Activated CD4-positive, alpha-beta memory T cell treated with anti-CD3 and anti-CD28 coated beads, Interleukin-2, amount 10 ng/mL, durations not matched to agents 7 days and 5 days (primary cell): ENCODE measurements around the gene OR8B8. TPM values are rescaled to one million over a fixed set of nuclear protein-coding genes. Genes with fewer than 3 reads are reported as not detected.
A peak's percentile ranks its signal among the peaks of the same experiment; 100 is the strongest.

Experiments used
- CTCF ChIA-PET: fragments of 350-600 bp; sonication (Branson Sonifier 250); formaldehyde crosslinking; loops from one replicate; lab custom pipeline; 2021; ENCODE audit warnings: antibody characterized with exemption, inconsistent platforms; lab: Charles Lee
- POLR2A ChIA-PET: fragments of 350-600 bp; sonication (Branson Sonifier 250); formaldehyde crosslinking; loops from one replicate; lab custom pipeline; 2021; ENCODE audit warnings: antibody characterized with exemption; lab: Charles Lee
- DNase-seq: peaks from one replicate; pipeline ENCODE4 v3.0.0-alpha.2; 2020
- H3K27ac Mint-ChIP-seq: one replicate; pipeline ENCODE4 v1.8.0; 2021; ENCODE audit warnings: mild to moderate bottlenecking, mixed read lengths
- H3K27me3 Mint-ChIP-seq: one replicate; pipeline ENCODE4 v1.8.0; 2021; ENCODE audit warnings: mixed read lengths
- H3K36me3 Mint-ChIP-seq: one replicate; pipeline ENCODE4 v1.8.0; 2021; ENCODE audit warnings: low read depth, mixed read lengths
- H3K4me1 Mint-ChIP-seq: one replicate; pipeline ENCODE4 v1.8.0; 2021; ENCODE audit warnings: mixed read lengths
- H3K4me3 Mint-ChIP-seq: one replicate; pipeline ENCODE4 v1.8.0; 2021; ENCODE audit warnings: mild to moderate bottlenecking, mixed read lengths
- H3K9me3 Mint-ChIP-seq: one replicate; pipeline ENCODE4 v1.8.0; 2021; ENCODE audit warnings: mixed read lengths
- total RNA-seq, 2 experiments: library from RNA; stranded (reverse); gene quantifications; one replicate each; pipeline ENCODE4 v1.2.3, GENCODE V29; 2021

Gene OR8B8
- total RNA-seq = not detected

- ChIA-PET POLR2A (no interaction called here), CTCF (no interaction called here)
- no peaks in the 10 kb centered on the region for H3K9me3 Mint-ChIP-seq
- H3K27ac Mint-ChIP-seq = no peak within 1 kb of the TSS
- H3K36me3 Mint-ChIP-seq = no peaks in the 10 kb centered on the region
- no peaks in the 10 kb centered on the region for H3K4me1 Mint-ChIP-seq
- DNase-seq = no peak
- H3K4me3 Mint-ChIP-seq = no peak within 1 kb of the TSS
- H3K27me3 Mint-ChIP-seq = no peaks in the 10 kb centered on the region
Observed at GRCh38 chr11:124445646-124446150, at the start of gene OR8B8. Gene OR8B8 (minus strand): TSS chr11:124445696. CDS start chr11:124441085, 4,611 bp downstream.

- POLR2A ChIA-PET = no interaction called here
- Mint-ChIP-seq H3K4me1 (no peaks in the 10 kb centered on the region), H3K9me3 (peaks cover 4% of the 10 kb centered on the region), H3K27ac (no peak overlapping the region), H3K4me3 (no peak overlapping the region), H3K36me3 (no peaks in the 10 kb centered on the region), H3K27me3 (no peaks in the 10 kb centered on the region)
- no peak for DNase-seq
- CTCF ChIA-PET = interaction anchor here (0.6 kb wide), 1 partner anchor 862 kb away, joined by 5 read pairs; no protein-coding TSS in a partner anchor
Observed at GRCh38 chr11:124493016-124493655, 47.6 kb upstream of the OR8B8 start.

- peaks cover 3% of the 10 kb centered on the region for H3K27me3 Mint-ChIP-seq
- no peaks in the 10 kb centered on the region for H3K36me3 Mint-ChIP-seq
- H3K4me1 Mint-ChIP-seq = peaks cover 9% of the 10 kb centered on the region
- DNase-seq = no peak
- H3K4me3 Mint-ChIP-seq = no peak overlapping the region
- no peak overlapping the region for H3K27ac Mint-ChIP-seq
- ChIA-PET POLR2A (no interaction called here), CTCF (no interaction called here)
- H3K9me3 Mint-ChIP-seq = no peaks in the 10 kb centered on the region
Observed at GRCh38 chr11:124483422-124483821, 37.9 kb upstream of the OR8B8 start.

GRCh38 chr11:124482362-124483147 is 37.1 kb upstream of the OR8B8 start:
- POLR2A ChIA-PET = no interaction called here
- Mint-ChIP-seq H3K4me3 (no peak overlapping the region), H3K27me3 (peaks cover 3% of the 10 kb centered on the region), H3K36me3 (no peaks in the 10 kb centered on the region), H3K27ac (no peak overlapping the region), H3K9me3 (no peaks in the 10 kb centered on the region), H3K4me1 (peaks cover 9% of the 10 kb centered on the region)
- DNase-seq = no peak
- CTCF ChIA-PET = no interaction called here

- POLR2A ChIA-PET = no interaction called here
- H3K27ac Mint-ChIP-seq = no peak overlapping the region
- peak overlapping the region; percentile 18 for H3K4me3 Mint-ChIP-seq
- peaks cover 3% of the 10 kb centered on the region for H3K27me3 Mint-ChIP-seq
- H3K9me3 Mint-ChIP-seq = no peaks in the 10 kb centered on the region
- CTCF ChIA-PET = no interaction called here
- H3K36me3 Mint-ChIP-seq = no peaks in the 10 kb centered on the region
- no peak for DNase-seq
- peaks cover 9% of the 10 kb centered on the region for H3K4me1 Mint-ChIP-seq
Observed at GRCh38 chr11:124481365-124482323, 36.1 kb upstream of the OR8B8 start.

GRCh38 chr11:124479561-124479960 is 34.1 kb upstream of the OR8B8 start:
- H3K27ac Mint-ChIP-seq = no peak overlapping the region
- H3K4me1 Mint-ChIP-seq = peaks cover 9% of the 10 kb centered on the region
- CTCF ChIA-PET = no interaction called here
- no peaks in the 10 kb centered on the region for H3K9me3 Mint-ChIP-seq
- DNase-seq = no peak
- POLR2A ChIA-PET = no interaction called here
- H3K4me3 Mint-ChIP-seq = no peak overlapping the region
- peaks cover 3% of the 10 kb centered on the region for H3K27me3 Mint-ChIP-seq
- no peaks in the 10 kb centered on the region for H3K36me3 Mint-ChIP-seq

- H3K36me3 Mint-ChIP-seq = no peaks in the 10 kb centered on the region
- no peaks in the 10 kb centered on the region for H3K9me3 Mint-ChIP-seq
- H3K4me3 Mint-ChIP-seq = no peak overlapping the region
- H3K27me3 Mint-ChIP-seq = peaks cover 2% of the 10 kb centered on the region
- CTCF ChIA-PET = no interaction called here
- H3K27ac Mint-ChIP-seq = no peak overlapping the region
- POLR2A ChIA-PET = no interaction called here
- DNase-seq = no peak
- H3K4me1 Mint-ChIP-seq = no peaks in the 10 kb centered on the region
Observed at GRCh38 chr11:124475265-124475664, 29.8 kb upstream of the OR8B8 start.

GRCh38 chr11:124474779-124475178 is 29.3 kb upstream of the OR8B8 start:
- H3K4me3 Mint-ChIP-seq = no peak overlapping the region
- no peak overlapping the region for H3K27ac Mint-ChIP-seq
- ChIA-PET POLR2A (no interaction called here), CTCF (interaction anchor here (1.4 kb wide), 1 partner anchor 72 kb away, joined by 3 read pairs; no protein-coding TSS in a partner anchor)
- peaks cover 2% of the 10 kb centered on the region for H3K27me3 Mint-ChIP-seq
- DNase-seq = no peak
- H3K9me3 Mint-ChIP-seq = no peaks in the 10 kb centered on the region
- no peaks in the 10 kb centered on the region for H3K36me3 Mint-ChIP-seq
- H3K4me1 Mint-ChIP-seq = no peaks in the 10 kb centered on the region

- H3K36me3 Mint-ChIP-seq = no peaks in the 10 kb centered on the region
- H3K27me3 Mint-ChIP-seq = peaks cover 4% of the 10 kb centered on the region
- ChIA-PET CTCF (interaction anchor here (1.4 kb wide), 1 partner anchor 72 kb away, joined by 3 read pairs; no protein-coding TSS in a partner anchor), POLR2A (no interaction called here)
- H3K9me3 Mint-ChIP-seq = no peaks in the 10 kb centered on the region
- DNase-seq = no peak
- no peak overlapping the region for H3K4me3 Mint-ChIP-seq
- no peaks in the 10 kb centered on the region for H3K4me1 Mint-ChIP-seq
- H3K27ac Mint-ChIP-seq = no peak overlapping the region
Observed at GRCh38 chr11:124474079-124474478, 28.6 kb upstream of the OR8B8 start.

GRCh38 chr11:124473476-124473875 is 28.0 kb upstream of the OR8B8 start:
- ChIA-PET CTCF (interaction anchor here (1.4 kb wide), 1 partner anchor 71 kb away, joined by 3 read pairs; no protein-coding TSS in a partner anchor), POLR2A (no interaction called here)
- H3K27ac Mint-ChIP-seq = no peak overlapping the region

GRCh38 chr11:124470561-124471227 is 25.2 kb upstream of the OR8B8 start:
- CTCF ChIA-PET = interaction anchor here (1.0 kb wide), 1 partner anchor 69 kb away, joined by 3 read pairs; no protein-coding TSS in a partner anchor
- POLR2A ChIA-PET = no interaction called here
- no peak overlapping the region for H3K27ac Mint-ChIP-seq
- H3K27me3 Mint-ChIP-seq = peaks cover 5% of the 10 kb centered on the region
- no peak overlapping the region for H3K4me3 Mint-ChIP-seq
- no peaks in the 10 kb centered on the region for H3K4me1 Mint-ChIP-seq
- DNase-seq = no peak
- no peaks in the 10 kb centered on the region for H3K9me3 Mint-ChIP-seq
- no peaks in the 10 kb centered on the region for H3K36me3 Mint-ChIP-seq

More at GRCh38 chr11:124473476-124473875, 28.0 kb upstream of the OR8B8 start:
- Mint-ChIP-seq H3K36me3 (no peaks in the 10 kb centered on the region), H3K4me3 (no peak overlapping the region), H3K4me1 (no peaks in the 10 kb centered on the region), H3K27me3 (peaks cover 5% of the 10 kb centered on the region), H3K9me3 (no peaks in the 10 kb centered on the region)
- DNase-seq = no peak

- peaks cover 2% of the 10 kb centered on the region for H3K27me3 Mint-ChIP-seq
- H3K4me1 Mint-ChIP-seq = no peaks in the 10 kb centered on the region
- ChIA-PET CTCF (no interaction called here), POLR2A (no interaction called here)
- no peak for DNase-seq
- no peak overlapping the region for H3K27ac Mint-ChIP-seq
- H3K4me3 Mint-ChIP-seq = no peak overlapping the region
- H3K9me3 Mint-ChIP-seq = no peaks in the 10 kb centered on the region
- no peaks in the 10 kb centered on the region for H3K36me3 Mint-ChIP-seq
Observed at GRCh38 chr11:124467381-124467927, 22.0 kb upstream of the OR8B8 start.
